ES-I3 (cell line): Measurements from ENCODE around the gene FAM222A.

Source experiments
- H3K36me3 ChIP-seq: 2 replicates; pipeline ENCODE4 v1.6.1; 2013; ENCODE audit warnings: mild to moderate bottlenecking, low read length, control low read depth, moderate library complexity; ENCODE audit not compliant: insufficient read depth
- H3K4me1 ChIP-seq: 2 replicates; pipeline ENCODE4 v1.6.1; 2013; ENCODE audit warnings: mild to moderate bottlenecking, control low read depth, low read length; ENCODE audit not compliant: insufficient read depth
- H3K9ac ChIP-seq: 2 replicates; pipeline ENCODE4 v1.6.1; 2013; ENCODE audit warnings: low read depth, mild to moderate bottlenecking, low read length, moderate library complexity
- H3K9me3 ChIP-seq: 2 replicates; pipeline ENCODE4 v1.6.1; 2013; ENCODE audit warnings: mild to moderate bottlenecking, low read length, moderate library complexity; ENCODE audit not compliant: control insufficient read depth, insufficient read depth

FAM222A gene

DNA sequence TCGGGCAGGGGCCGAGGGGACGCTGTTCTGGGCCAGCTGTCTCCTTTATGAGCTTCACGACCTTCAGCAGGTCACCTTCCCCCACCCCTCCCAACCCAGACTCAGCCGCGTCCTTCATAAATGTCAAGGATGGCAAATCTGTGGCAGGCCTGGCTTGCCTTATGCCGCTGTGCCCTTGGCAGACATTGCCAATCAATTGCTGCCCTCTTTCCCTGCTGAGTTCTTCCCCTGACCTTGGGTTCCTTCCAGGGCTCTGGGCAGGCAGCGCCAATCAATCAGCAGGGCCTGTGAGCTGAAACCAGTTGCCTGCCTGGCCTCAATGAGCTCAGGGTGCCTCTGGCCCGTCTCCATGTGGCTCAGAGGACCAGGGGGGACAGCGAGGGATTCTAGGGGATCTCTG lies 7.7 kb downstream of the FAM222A start:
- Histone ChIP-seq H3K9me3 (no peaks in the 10 kb centered on the region), H3K4me1 (peaks cover 18% of the 10 kb centered on the region; the same call in 1 of the 2 replicates), H3K36me3 (no peaks in the 10 kb centered on the region), H3K9ac (no peak overlapping the region)

DNA sequence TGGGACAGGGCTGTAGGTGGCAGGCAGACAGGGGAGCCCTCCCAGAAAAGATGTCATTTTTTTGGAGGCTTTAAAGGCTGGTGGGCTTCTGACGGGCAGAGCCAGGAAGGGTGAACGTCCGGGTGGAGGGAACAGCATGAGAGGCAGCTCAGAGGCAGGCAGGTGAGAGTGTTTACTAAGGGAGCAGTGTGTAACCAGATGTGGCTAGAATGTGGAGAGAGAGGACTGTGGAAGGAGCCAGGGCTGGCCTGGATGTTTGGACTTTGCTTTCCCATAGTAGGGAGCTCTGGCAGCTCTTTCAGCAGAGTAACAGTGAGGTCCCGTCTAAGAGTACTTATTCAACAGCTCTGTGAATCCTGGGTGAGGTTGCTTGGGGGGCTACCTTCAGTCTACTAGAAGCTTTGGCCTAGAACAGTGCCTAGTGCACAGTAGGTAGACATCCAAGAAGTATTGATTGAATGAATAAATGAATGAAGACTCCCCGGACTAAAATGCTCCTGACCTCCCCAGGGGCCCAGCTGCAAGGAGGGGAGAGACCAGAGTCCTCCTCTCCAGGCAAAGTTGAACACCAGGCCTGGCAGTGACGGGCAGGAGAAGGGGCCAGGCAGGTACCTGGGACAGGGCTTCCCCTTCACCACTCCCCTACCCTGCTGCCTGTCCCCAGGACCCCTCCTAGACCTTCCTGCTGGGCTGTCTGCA lies 8.5 kb downstream of the FAM222A start:
- Histone ChIP-seq H3K9me3 (no peaks in the 10 kb centered on the region), H3K4me1 (peaks cover 18% of the 10 kb centered on the region; the same call in 1 of the 2 replicates), H3K36me3 (no peaks in the 10 kb centered on the region), H3K9ac (no peak overlapping the region)

DNA sequence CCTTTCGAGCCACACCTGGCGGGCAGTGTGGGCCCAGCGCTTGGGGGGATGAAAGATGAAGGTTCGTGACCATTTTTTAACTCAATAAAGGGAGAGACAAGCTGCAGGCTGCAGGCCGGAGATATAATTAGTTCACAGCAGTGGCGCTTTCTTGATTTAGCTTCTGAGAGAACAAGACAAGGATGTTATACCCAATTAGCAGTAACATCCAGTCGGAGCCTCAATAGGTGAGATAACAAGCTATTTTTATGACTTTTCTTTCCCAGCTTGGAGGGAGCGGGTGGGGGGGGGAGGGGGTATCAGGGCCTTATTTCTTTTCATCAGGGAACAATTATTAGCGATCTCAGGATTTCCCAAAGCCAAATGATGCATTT lies 9.1 kb downstream of the FAM222A start:
- Histone ChIP-seq H3K9ac (no peak overlapping the region), H3K9me3 (no peaks in the 10 kb centered on the region), H3K36me3 (no peaks in the 10 kb centered on the region), H3K4me1 (peaks cover 18% of the 10 kb centered on the region; the same call in 1 of the 2 replicates)

DNA sequence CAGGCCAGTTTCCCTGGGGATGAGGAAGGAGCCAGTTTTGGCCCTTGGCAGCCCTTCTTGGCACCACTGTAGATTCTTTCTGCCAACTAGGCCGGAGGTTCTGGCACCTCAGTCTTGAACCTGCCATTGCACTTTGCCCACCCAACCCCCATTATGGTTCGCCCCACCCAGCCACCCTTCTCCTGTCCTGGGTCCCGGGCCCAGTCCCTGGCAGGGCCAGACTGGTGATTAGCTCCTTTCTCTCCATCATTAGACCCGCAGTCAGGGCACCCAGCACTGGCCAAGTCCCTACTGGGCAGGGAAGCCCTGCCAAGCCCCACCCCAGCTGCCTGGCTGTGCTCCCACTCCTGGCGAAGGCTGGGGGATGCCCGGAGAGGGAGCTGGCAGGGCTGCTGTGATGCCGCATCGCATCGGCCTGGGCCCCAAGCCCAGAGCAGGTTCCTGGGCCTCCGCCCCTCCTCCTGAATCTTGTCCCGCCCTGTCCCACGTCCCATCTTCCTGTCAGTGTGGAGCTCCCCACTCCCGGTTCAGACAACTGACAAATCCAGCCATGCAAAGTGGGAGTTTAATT lies 9.8 kb downstream of the FAM222A start:
- peaks cover 18% of the 10 kb centered on the region; the same call in 1 of the 2 replicates for H3K4me1 ChIP-seq
- no peak overlapping the region for H3K9ac ChIP-seq
- H3K36me3 ChIP-seq, result no peaks in the 10 kb centered on the region
- no peaks in the 10 kb centered on the region for H3K9me3 ChIP-seq

DNA sequence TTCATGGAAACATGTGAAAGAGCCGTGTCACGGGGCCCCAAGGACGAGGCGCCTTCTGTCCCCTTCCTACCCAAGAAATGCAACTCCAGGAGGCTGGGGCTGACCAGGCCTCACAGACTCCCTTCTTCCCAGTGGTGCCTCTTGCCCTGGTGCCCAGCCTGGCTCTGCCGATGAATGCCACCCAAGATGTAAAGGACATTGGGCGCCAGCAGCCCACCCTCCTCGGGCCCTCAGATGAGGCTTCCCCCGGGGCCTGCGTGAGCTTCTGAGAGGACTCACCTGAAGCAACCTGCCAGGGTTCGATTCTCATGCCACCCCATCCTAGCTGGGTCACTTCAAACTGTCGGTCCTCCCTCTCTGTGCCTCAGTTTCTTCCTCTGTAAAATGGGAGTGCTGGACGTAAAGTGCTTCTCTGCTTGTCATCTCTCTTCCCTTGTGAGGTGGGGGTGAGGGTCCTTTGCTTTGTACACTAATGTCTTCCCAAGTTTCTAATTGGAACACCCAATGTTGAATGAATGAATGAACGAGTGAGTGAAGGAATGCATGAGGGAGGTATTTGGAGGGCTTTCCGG lies 10.8 kb downstream of the FAM222A start:
- H3K36me3 ChIP-seq, result no peaks in the 10 kb centered on the region
- H3K9me3 ChIP-seq, result no peaks in the 10 kb centered on the region
- peaks cover 10% of the 10 kb centered on the region; the same call in 1 of the 2 replicates for H3K4me1 ChIP-seq
- H3K9ac ChIP-seq, result no peak overlapping the region

DNA sequence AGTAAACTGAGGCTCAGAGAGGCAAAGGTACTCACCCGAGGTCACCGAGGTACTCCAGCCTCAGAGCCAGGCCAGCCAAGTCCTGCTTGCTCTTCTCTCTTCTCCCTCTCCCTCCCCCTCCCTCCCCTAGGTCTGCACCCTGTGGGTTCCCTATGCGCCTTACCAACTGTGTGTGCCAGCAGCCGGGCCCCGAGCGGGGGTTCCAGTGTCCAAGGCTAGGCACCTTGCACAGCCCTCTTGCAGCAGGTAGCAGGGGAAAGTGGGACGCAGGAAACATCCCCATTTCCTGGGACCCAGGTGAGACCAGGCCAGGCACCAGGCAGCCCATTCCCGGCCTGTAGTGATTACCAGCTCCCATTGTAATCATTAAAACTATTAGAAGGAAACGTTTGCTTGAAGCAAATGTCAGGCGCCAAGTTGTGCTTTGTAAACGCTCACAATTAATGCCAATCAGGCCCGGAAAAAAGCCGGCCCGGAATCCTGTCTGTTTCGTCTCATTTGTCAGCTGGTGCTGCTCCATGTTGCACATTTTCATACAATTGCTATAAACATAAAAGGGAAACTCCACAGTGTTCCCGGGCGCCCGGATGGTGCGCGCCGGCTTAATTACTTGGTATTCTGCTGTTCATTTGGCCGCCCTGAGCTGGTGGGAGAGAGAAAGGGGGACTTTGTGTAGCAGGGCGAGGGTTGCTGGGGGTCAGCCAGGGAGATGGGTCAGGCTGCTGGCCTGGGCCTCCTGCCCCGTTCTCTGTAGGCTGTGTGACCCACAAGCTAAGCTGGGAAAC lies 11.9 kb downstream of the FAM222A start:
- H3K36me3 ChIP-seq, result no peaks in the 10 kb centered on the region

DNA sequence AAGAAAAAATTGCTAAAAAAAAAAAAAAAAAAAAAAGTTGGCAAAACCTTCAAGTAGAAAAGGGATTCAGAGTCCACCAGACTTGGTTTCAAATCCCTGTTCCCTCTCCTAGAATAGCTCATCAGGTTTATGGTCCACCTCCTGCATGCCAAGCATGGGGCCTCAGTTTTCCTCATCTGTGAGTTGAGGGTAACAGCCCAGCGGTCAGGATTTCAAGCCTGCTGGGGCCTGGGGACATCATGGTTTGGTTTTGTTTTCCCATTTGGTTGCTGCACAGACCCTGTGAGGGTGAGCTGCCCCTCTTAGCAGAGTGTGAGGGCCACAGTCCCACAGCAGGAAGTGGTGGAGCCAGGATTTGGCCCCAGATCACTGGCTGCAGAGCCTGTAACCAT lies 12.5 kb downstream of the FAM222A start:
- Histone ChIP-seq H3K9ac (no peak overlapping the region), H3K4me1 (no peaks in the 10 kb centered on the region), H3K9me3 (no peaks in the 10 kb centered on the region), H3K36me3 (no peaks in the 10 kb centered on the region)

More for the DNA sequence above, 11.9 kb downstream of the FAM222A start:
- Histone ChIP-seq H3K4me1 (no peaks in the 10 kb centered on the region), H3K9ac (no peak overlapping the region), H3K9me3 (no peaks in the 10 kb centered on the region)

DNA sequence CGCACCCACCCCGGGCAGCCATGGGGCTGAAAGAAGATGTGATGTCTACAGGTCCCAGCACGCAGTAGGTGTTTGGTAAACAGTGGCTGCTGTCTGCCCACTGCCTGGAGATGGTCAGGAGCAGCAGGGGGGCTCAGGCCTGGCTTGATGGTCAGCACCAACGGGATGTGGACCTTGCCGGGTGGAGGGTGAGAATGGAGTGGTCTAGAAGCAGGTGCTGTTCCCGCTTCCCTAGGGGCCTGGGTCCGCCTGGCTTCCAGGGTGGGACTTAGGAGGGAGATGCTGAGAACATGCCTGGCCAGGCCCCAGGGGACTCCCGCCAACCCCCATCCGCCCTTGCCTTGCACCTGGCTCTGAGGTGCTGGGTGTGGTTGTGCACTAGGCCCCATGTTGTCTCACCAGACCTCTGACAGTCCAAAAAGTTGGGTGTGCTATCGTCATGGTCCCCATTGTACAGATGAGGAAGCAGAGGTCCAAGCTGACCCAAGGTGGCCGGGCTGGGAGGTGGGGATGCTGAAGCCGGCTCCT lies 12.9 kb downstream of the FAM222A start:
- Histone ChIP-seq H3K9ac (no peak overlapping the region), H3K9me3 (no peaks in the 10 kb centered on the region), H3K4me1 (no peaks in the 10 kb centered on the region), H3K36me3 (no peaks in the 10 kb centered on the region)

DNA sequence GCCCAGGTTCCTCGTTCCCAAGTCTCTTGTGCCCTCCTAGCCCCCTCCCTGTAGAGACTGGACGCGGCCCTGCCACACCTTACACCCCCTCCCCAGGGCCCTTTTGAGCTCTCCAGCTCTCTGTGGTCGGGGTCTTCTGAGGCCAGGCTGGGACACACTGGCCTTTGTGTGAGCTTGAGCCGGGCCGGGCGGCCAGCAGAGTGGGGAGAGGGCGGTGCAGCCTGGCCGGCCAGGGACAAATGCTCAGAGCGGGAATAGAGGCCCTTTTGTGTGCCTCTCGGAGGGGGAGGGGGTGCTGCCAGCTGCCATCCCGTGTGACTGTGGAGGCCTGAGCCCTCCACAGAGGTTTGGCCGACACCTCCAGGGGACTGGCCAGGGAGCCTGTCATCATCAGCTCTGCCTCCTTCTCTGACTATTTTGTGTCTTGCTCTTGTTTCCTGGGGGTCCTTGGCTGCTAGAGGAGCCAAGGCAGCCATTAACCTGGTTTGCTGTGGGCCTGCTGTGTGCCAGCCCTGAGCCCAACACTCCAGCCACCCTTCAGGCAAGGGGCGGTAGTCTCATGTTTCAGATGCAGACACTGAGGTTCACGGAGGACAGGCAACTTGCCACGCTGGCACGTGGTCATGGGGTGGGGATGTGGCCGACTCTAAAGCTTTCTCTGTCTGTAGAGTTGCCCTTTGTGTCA lies 13.6 kb downstream of the FAM222A start:
- Histone ChIP-seq H3K36me3 (no peaks in the 10 kb centered on the region), H3K9ac (no peak overlapping the region), H3K4me1 (no peaks in the 10 kb centered on the region), H3K9me3 (no peaks in the 10 kb centered on the region)

DNA sequence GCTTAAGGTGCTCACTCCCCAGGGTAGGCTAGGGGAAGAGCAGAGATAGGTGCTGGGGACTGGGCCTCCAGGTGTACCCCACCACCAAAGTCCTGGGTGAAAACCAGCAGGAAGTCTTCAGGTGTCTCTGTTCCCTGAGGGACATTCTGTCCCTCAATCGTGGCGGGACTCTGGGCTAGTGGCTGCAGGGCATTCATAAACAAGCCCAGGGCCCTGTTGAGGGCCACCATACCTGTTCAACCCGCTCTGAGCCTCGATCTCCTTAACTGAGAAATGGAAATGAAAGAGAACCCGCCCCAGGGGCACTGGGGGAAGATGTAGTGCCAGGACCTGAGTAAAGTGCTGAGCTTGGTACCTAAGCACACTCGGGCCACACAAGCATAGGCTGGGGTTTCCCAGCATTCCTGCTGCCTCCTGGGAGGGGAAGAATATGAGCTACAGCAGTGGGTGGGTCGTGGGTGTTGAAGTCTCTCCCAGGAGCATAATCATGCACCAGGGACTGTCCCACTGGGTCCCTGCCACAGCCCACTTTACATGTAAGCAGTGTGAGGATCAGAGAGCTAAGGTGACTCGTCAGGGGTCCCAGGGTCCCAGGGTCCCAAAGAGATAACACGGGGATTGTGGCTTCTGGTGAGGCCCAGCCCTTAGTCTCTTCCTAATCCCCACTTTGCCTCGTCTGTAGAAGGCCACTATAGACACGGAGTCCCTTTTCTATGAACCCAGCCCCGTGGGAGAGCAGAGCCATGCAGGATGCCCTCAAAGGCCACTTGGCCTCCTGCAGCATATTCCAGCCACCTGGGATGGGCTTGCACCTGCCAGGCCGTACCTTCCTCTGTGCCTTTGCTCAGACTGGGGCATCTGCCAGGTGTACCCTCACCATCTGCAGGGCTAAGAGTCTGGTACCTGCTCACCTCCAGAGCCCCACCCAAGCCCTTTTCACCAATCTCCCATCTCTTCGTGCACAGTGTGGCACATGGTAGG lies 14.4 kb downstream of the FAM222A start:
- Histone ChIP-seq H3K9ac (no peak overlapping the region), H3K36me3 (no peaks in the 10 kb centered on the region), H3K9me3 (no peaks in the 10 kb centered on the region), H3K4me1 (no peaks in the 10 kb centered on the region)

DNA sequence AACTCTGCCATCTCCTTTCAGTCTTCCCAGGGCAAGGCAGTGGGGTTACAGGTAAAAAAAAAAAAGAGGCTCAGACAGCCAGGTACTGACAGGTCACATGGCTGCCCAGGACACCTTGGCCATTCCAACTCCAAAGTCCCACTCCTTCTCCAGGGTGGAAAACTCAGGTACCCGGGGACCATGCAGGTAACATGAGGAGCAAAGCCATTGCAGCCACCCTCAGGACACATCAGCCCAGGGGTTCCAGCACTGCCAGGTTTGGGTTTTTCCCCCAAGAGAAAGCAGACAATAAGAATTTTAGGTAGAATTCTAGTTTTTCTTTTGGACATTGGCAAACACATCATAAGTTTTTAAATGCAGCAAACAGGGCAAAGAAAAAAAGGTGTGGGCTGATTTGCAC lies 15.3 kb downstream of the FAM222A start:
- Histone ChIP-seq H3K4me1 (no peaks in the 10 kb centered on the region), H3K9ac (no peak overlapping the region), H3K36me3 (no peaks in the 10 kb centered on the region), H3K9me3 (no peaks in the 10 kb centered on the region)

DNA sequence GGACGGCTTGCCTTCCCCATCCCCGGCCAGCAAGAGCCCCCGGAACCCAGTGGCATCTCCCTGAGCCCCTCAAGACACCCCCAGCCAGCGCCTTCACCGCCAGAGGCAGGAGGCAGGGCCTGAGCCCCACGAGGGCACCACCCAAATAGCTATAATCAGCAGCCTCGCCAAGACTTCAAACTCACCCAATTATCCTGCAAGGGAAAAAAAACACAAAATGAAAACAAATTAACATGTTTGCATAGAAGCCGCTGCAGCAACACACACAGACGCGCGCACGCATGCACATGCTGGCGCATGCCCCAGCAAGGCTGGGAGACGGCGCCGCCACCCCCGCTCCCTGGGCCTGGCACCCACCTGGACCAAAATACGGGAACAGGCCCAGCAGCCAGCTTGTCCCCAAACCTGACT lies 15.8 kb downstream of the FAM222A start:
- Histone ChIP-seq H3K36me3 (no peaks in the 10 kb centered on the region), H3K9ac (no peak overlapping the region), H3K9me3 (no peaks in the 10 kb centered on the region), H3K4me1 (no peaks in the 10 kb centered on the region)

DNA sequence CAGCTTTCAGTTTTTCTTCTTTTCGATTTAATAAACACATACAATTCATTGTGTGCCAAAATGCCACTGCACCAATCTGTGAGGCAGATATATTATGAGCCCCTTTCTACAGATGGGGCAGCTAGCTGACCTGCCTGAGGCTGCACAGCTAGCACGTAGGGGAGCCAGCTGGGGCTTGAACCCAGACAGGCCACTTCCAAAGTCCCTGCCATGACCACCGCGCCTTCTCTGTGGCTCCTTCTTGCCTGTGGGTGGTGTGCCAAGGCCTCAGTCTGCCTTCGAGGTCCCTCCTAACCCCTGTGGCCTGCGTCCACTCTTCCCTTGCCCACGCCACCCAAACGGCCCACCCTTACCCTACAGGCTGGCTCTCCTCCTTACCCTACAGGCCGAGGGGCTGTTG lies 16.2 kb downstream of the FAM222A start:
- H3K9me3 ChIP-seq, result no peaks in the 10 kb centered on the region
- H3K9ac ChIP-seq, result no peak overlapping the region

More for the DNA sequence above, 16.2 kb downstream of the FAM222A start:
- Histone ChIP-seq H3K4me1 (no peaks in the 10 kb centered on the region), H3K36me3 (no peaks in the 10 kb centered on the region)
